AG10803 (cell line): ENCODE data around the gene SLC25A23.

ENCODE experiments used
- DNase-seq: peaks from one replicate; pipeline ENCODE4 v3.0.0; 2010; ENCODE audit warnings: low read depth
- H3K4me3 ChIP-seq: 2 replicates; pipeline ENCODE4 v1.5.1; 2011; ENCODE audit warnings: mild to moderate bottlenecking, low read length, control low read depth
- CTCF ChIP-seq: conservative IDR thresholded peaks from 2 replicates; pipeline ENCODE4 v1.5.1; 2011; ENCODE audit warnings: mild to moderate bottlenecking, low read length, control low read depth, inconsistent platforms

SLC25A23 gene

GRCh38 chr19:6452223-6452614, 7.4 kb downstream of the SLC25A23 start:
- H3K4me3 ChIP-seq: no peak overlapping the region
- no peak for DNase-seq
- TF ChIP-seq CTCF: no peak

- TF ChIP-seq CTCF: no peak
- no peak for DNase-seq
- H3K4me3 ChIP-seq: no peak overlapping the region
Measured at GRCh38 chr19:6451583-6452222, 7.9 kb downstream of the SLC25A23 start.

- DNase-seq: no peak
- no peak overlapping the region for H3K4me3 ChIP-seq
- TF ChIP-seq CTCF: no peak
Measured at GRCh38 chr19:6450166-6450565, 9.4 kb downstream of the SLC25A23 start.

GRCh38 chr19:6448045-6448444, 11.5 kb downstream of the SLC25A23 start:
- H3K4me3 ChIP-seq: no peak overlapping the region
- TF ChIP-seq CTCF: no peak
- DNase-seq: no peak

- DNase-seq: no peak
- no peak overlapping the region for H3K4me3 ChIP-seq
- no peak for TF ChIP-seq CTCF
Measured at GRCh38 chr19:6446452-6446851, 13.1 kb downstream of the SLC25A23 start.

GRCh38 chr19:6443986-6444385, 15.6 kb downstream of the SLC25A23 start:
- TF ChIP-seq CTCF: no peak
- no peak for DNase-seq
- H3K4me3 ChIP-seq: no peak overlapping the region

GRCh38 chr19:6442087-6442688, 17.4 kb downstream of the SLC25A23 start:
- no peak for TF ChIP-seq CTCF

More at GRCh38 chr19:6442087-6442688, 17.4 kb downstream of the SLC25A23 start:
- no peak for DNase-seq
- H3K4me3 ChIP-seq: no peak overlapping the region
